ENCODE results near the gene PPP2R5D. TPM values are rescaled to one million over a fixed set of nuclear protein-coding genes. Genes with fewer than 3 reads are reported as not detected.

Gene PPP2R5D
- total RNA-seq, 1 experiment from 2014 or later = 53.5 TPM

DNA sequence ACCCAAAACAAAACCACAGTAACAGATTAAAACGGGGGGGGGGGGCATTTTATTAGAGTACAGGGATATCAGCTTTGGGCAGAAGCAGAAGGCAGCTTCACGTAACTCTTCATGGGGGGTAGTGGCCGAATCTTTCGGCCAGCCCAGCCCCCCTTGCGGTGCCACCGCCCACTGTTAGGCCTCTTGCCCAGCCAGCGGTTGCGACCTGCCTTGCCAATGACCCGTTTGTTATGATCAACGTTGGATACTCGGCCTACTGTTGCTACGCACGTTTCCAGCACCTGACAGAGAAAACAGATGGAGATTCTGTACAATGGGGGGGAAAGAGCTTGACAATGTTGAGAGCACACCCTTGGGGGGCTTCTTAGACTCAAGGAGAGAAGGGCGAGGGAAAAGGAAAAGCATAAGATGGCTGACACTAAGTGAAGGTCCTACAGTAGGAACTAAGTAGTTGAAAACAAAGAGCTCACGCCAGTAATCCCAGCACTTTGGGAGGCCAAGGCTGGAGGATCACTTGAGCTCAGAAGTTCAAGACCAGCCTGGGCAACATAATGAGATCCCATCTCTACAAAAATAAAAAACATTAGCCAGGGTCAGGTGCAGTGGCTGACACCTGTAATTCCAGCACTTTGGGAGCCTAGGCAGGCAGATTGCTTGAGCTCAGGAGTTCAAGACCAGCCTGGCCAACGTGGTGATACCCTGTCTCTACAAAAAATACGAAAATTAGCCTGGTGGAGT, 70.0 kb downstream of the PPP2R5D start:
- peaks cover 3% of the 10 kb centered on the region for H3K79me1 ChIP-seq (ENCODE audit: insufficient read depth, low read depth, low read length, poor library complexity, severe bottlenecking)
- H3K9me3 ChIP-seq (ENCODE audit: control insufficient read depth, low read depth, low read length) = no peaks in the 10 kb centered on the region
- H3K36me3 Mint-ChIP-seq (ENCODE audit: insufficient read depth in 1 of 3, low read depth in 3 of 3) = peaks cover 31 to 53% (median 52%) of the 10 kb centered on the region in 3 experiments
- H4K5ac ChIP-seq (ENCODE audit: insufficient read length, low read depth, low read length) = no peak overlapping the region
- H3K79me2 ChIP-seq (ENCODE audit: insufficient read depth, low read length) = peaks cover 10% of the 10 kb centered on the region; the same call in 1 of the 2 replicates
- H4K8ac ChIP-seq (replicated peaks; ENCODE audit: insufficient read length, low read depth, low read length) = no peak overlapping the region
- H3K23me2 ChIP-seq (ENCODE audit: insufficient read length, low read depth, low read length, poor library complexity, severe bottlenecking) = peaks cover 7% of the 10 kb centered on the region
- H3K4me1 Mint-ChIP-seq = peaks cover 30 to 32% of the 10 kb centered on the region in 2 experiments
- peak; percentile 36 for DNase-seq
- peak overlapping the region; percentile 85 to 97 (median 94); a peak in 6 of 7 replicates for H3K27ac Mint-ChIP-seq
- H3K56ac ChIP-seq (ENCODE audit: insufficient read length, low read depth, low read length) = no peak overlapping the region
- no peak overlapping the region for H3K9ac ChIP-seq (ENCODE audit: extremely low read depth, insufficient read length, low read length)
- H2AFZ ChIP-seq (ENCODE audit: low read length) = no peak overlapping the region
- TF ChIP-seq, protein P1, sequence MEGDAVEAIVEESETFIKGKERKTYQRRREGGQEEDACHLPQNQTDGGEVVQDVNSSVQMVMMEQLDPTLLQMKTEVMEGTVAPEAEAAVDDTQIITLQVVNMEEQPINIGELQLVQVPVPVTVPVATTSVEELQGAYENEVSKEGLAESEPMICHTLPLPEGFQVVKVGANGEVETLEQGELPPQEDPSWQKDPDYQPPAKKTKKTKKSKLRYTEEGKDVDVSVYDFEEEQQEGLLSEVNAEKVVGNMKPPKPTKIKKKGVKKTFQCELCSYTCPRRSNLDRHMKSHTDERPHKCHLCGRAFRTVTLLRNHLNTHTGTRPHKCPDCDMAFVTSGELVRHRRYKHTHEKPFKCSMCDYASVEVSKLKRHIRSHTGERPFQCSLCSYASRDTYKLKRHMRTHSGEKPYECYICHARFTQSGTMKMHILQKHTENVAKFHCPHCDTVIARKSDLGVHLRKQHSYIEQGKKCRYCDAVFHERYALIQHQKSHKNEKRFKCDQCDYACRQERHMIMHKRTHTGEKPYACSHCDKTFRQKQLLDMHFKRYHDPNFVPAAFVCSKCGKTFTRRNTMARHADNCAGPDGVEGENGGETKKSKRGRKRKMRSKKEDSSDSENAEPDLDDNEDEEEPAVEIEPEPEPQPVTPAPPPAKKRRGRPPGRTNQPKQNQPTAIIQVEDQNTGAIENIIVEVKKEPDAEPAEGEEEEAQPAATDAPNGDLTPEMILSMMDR (conservative IDR thresholded peaks at IDR 0.05) = no peak
- no peak overlapping the region for H3K23ac ChIP-seq (ENCODE audit: insufficient read length, low read depth, low read length)
- no peaks in the 10 kb centered on the region; the same call in 1 of the 2 replicates for H3K27me3 Mint-ChIP-seq (ENCODE audit: low read depth)
- H3T11ph ChIP-seq (ENCODE audit: low read length) = no peak overlapping the region
- H3K14ac ChIP-seq (ENCODE audit: insufficient read depth, low read length) = no peak overlapping the region
- no peak overlapping the region for H3K27ac ChIP-seq (ENCODE audit: insufficient read length, low read depth, low read length)
- peaks cover 0 to 3% of the 10 kb centered on the region in 2 experiments; a peak in 1 of 5 replicates for H3K9me3 Mint-ChIP-seq
- H4K91ac ChIP-seq (ENCODE audit: insufficient read length, low read depth, low read length) = no peak overlapping the region
- no peak overlapping the region for H2BK120ac ChIP-seq (ENCODE audit: low read depth, low read length, poor library complexity, severe bottlenecking)
- H2AK5ac ChIP-seq (ENCODE audit: insufficient read length, low read length) = no peak overlapping the region
- no peak overlapping the region for H2BK12ac ChIP-seq (ENCODE audit: insufficient read length, low read depth, low read length)
- H3K27me3 ChIP-seq (ENCODE audit: insufficient read depth, low read length) = no peaks in the 10 kb centered on the region
- no peak overlapping the region for H2BK5ac ChIP-seq (ENCODE audit: insufficient read length, low read length)
- peak overlapping the region; percentile 17 for H3K18ac ChIP-seq (ENCODE audit: insufficient read length, low read depth, low read length)
- H3K4me2 ChIP-seq (ENCODE audit: insufficient read depth, insufficient read length, low read length) = peak overlapping the region; percentile 52
- H2BK20ac ChIP-seq (ENCODE audit: low read depth, low read length, poor library complexity, severe bottlenecking) = no peak overlapping the region
- H2BK15ac ChIP-seq (ENCODE audit: low read depth, low read length) = no peak overlapping the region
- no CpG with 5 or more reads among the region's 17 CpGs for WGBS (ENCODE audit: extremely low coverage, insufficient read length, low lambda C conversion rate)
- H3K4me1 ChIP-seq (ENCODE audit: insufficient read depth, low read length) = 0 out of 2 replicates have a peak, but pooled peaks cover 4% of the 10 kb centered on the region
- peak overlapping the region; percentile 94 for H3K4me3 Mint-ChIP-seq
- no peak overlapping the region for H3K4ac ChIP-seq (ENCODE audit: low read depth, low read length)
- H4K20me1 ChIP-seq (ENCODE audit: control insufficient read depth, insufficient read depth, insufficient read length) = no peaks in the 10 kb centered on the region

All from H9 (cell line).